GM18868 (cell line): Measurements from ENCODE around the gene ARHGEF28.

Source experiments
- ATAC-seq: cut with Tn5 transposase; IDR thresholded peaks from one replicate; pipeline ENCODE4 v1.9.1; 2021; ENCODE audit warnings: mild to moderate bottlenecking, moderate library complexity; ENCODE audit not compliant: unreplicated experiment

ARHGEF28 gene

GRCh38 chr5:73735032-73735734, 109.2 kb downstream of the ARHGEF28 start:
- ATAC-seq, result no peak

- ATAC-seq, result no peak
These were observed 113.7 kb downstream of the ARHGEF28 start for GRCh38 chr5:73739650-73740049.

DNA sequence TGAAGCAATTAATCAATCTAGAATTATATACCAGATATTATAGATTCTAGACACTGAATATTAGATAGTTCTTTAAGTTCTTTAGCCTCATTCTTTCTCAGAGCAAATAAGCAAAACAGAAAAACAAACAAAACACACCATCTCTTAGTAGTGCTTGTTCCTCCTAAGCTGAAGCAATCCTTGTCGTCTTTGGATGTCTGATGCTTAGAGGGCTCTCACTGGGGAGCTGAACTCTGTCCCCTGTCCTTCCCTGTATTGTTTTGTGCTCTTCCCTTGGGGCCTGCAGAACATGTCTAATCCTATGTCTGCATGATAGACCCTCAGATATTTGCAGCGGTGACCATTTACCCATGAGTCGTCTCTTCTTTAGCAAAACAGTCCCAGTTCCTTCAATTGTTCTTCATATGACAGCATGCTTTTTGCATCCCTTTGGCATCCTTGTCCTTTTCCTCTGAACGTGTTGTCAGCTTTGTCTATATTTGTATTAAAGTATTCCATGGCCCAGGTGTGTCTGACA, 114.3 kb downstream of the ARHGEF28 start:
- ATAC-seq, result no peak

DNA sequence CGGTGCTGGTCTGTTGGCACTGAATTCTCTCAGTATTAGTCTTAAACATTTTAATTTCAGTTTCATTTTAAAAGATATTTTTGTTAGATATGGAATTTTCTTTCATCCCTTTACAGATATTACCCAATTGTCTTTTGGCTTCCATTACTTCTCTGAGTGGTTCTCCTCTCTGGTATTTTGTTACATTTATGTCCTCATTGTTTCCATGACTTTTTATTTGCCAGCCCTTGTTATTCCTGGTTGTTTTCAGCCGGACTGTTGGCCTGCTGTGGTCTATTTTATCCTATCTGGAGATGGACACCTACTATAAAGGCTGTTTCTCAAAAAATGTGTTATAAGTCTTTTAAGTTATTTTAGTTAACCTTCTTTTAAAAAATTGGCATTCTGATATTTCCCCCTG, 117.2 kb downstream of the ARHGEF28 start:
- ATAC-seq, result no peak

GRCh38 chr5:73745836-73746235, 119.8 kb downstream of the ARHGEF28 start:
- no peak for ATAC-seq

DNA sequence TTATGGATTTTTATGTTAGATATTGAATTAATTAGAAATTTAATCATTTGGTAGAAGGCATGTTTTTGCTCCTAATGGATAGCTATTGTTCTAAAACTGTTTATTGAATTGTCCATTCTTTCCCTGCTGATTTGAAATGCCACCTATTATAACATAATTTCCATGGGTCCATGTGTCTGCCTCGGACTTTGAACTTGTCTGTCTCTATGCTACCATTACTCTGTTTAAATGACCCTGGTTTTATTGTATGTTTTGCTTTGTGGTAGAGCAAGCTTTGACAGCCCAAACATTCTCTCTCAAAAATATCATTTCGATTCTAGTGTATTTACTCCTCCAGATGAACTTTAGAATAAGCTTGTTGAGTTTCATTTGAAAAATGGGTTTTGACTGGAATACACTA, 120.6 kb downstream of the ARHGEF28 start:
- no peak for ATAC-seq

GRCh38 chr5:73747696-73748380, 121.8 kb downstream of the ARHGEF28 start:
- ATAC-seq, result no peak

DNA sequence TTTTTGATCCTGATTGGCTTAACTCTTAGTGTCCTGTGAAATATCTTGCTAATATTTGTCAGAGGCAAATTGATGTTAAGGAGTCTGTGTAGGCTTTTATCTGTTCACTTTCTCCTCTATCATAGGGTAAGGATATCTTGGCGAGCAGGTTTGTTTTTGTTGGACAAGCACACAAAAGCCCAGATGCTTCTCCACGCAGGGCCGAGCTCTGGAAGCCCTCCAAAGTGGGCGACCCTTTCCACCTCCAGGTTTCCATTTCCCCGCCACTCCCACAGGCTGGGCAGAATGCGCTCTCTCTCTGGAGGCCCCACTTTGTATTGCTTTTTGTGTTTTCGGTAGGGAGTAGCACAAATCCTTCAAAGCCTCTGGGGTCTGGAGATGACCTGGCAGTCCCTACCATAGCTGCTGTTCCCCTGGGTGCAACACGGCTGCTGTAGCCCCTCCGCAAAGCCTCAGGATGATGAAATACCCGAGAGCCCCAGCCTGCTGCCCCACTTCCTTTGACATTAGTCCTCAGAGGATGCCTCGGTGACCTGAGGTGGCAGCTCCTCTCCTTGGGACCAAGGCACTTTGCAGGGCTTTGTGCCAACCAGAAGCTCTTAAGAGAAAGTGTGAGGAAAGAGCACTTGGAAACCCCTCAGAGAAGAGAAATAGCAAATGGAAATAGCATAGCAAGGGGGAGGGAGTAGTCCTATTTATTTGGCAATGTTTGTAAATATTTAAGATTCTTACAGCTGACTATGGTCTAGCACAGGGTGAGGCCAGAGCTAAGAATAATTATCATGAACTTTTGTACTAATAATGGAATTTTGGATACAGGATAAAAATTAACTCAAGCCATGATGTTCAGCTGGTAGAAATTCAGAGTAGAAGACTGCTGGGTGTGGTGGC, 122.8 kb downstream of the ARHGEF28 start:
- no peak for ATAC-seq

- ATAC-seq, result no peak
These were observed 123.7 kb downstream of the ARHGEF28 start for GRCh38 chr5:73749485-73750270.

DNA sequence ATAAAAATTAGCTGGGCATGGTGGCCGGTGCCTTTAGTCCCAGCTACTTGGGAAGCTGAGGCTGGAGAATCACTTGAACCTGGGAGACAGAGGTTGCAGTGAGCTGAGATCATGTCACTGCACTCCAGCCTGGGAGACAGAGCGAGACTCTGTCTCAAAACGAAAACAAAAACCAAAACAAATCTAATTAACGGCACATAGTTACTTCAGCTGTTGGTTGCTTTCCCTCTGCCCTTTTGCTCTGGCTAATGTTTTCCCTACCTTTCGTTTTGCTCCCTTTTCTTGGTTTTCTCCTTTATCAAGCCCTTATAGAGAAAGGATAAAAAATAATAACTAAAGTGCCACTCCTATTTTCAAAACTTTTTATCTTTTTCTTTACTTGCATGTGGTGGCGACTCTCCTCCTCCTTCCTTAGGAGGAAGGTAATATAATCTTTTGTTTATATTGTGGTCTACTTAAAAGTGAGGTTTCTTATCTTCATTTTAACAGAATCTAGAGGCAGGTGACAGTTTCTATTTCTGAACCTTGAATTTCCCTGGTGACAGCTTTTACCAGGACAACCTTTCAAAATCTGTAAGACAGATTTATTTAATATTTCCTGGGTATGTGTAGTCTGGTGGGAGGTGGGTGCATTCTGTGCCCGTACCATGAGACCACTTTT, 125.4 kb downstream of the ARHGEF28 start:
- no peak for ATAC-seq

- ATAC-seq, result no peak
These were observed 128.3 kb downstream of the ARHGEF28 start for GRCh38 chr5:73754254-73754653.

GRCh38 chr5:73757416-73757815, 131.4 kb downstream of the ARHGEF28 start:
- no peak for ATAC-seq

DNA sequence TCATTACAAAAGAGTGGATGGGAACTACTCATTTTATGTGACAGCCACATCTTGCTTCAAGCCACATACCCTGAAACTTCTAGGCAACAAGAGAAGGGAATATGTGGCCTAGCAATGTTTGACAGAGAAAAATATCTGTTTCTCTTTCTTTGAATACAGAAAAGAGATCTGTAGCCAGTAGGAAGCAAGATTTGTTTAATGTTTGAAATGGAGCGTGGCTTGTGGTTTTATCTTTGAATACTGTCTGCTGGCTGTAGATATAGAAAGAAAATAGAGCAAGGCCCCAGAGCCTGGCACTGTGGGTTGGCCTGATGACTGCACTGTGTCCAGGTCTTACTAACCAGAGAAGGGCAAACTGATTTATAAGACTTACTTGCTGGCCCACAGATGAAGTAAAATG, 133.8 kb downstream of the ARHGEF28 start:
- no peak for ATAC-seq

DNA sequence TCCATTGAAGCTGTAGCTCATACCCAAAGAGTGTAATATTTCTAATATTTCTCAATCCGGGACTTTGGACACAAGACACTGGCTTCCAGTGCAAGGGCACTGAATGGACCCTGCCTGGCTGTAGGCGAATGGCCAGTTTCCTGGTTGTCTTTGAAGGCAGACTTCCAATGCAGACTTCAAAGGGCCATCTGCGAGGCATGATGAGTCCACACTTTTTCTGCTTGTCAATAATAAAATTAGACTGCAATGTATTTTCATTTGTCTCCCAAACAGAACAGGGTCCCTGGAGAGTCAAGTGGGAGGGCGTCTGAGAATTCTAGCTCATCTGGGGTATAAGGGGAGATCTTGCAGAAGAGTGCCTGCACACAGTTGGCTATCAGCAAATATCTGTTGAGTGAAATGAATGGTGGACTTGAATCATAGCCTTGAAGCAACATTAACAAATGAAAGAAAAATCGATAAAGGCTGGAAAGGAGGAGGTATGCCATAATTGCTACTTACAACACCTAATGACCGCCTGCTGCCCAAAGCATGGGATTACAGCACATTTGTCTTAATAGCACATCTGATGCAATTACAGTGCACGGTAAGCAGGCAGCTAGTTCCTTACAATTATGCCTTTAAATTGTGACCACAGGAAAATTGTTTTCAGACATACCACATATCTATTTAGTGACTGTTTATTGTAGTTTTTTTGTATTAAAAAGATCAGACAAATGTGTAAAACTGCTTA, 137.5 kb downstream of the ARHGEF28 start:
- no peak for ATAC-seq

DNA sequence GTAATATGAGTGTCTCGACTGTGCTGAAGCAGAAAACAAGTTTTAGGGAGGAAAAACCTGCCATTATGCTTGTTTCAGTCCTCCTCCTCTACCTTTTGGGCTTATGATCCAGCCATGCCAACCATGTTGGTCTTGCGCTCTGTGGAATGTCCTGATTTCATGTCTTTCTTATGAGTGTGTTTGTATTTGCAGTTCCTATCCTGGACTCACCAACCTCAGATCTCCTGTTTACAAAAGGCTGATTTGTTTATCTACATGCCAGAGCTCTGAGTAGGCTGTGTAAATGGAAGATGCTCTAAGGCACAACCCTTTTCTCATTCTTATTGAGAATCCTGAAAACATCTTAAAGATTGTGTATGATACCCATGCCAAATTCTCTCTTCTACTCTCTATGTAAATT, 138.6 kb downstream of the ARHGEF28 start:
- no peak for ATAC-seq

- ATAC-seq, result no peak
These were observed 139.0 kb downstream of the ARHGEF28 start for GRCh38 chr5:73764996-73765395.

DNA sequence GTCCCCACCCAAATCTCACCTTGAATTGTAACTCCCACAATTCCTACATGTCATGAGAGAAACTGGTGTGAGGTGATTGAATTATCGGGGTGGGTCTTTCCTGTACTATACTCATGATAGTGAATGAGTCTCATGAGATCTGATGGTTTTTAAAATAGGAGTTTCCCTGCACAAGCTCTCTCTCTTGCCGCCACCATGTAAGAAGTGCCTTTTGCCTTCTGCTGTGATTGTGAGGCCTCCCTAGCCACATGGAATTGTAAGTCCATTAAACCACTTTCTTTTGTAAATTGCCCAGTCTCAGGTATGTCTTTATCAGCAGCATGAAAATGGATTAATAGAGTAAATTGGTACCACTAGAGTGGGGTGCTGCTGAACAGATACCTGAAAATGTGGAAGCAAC, 140.9 kb downstream of the ARHGEF28 start:
- no peak for ATAC-seq

DNA sequence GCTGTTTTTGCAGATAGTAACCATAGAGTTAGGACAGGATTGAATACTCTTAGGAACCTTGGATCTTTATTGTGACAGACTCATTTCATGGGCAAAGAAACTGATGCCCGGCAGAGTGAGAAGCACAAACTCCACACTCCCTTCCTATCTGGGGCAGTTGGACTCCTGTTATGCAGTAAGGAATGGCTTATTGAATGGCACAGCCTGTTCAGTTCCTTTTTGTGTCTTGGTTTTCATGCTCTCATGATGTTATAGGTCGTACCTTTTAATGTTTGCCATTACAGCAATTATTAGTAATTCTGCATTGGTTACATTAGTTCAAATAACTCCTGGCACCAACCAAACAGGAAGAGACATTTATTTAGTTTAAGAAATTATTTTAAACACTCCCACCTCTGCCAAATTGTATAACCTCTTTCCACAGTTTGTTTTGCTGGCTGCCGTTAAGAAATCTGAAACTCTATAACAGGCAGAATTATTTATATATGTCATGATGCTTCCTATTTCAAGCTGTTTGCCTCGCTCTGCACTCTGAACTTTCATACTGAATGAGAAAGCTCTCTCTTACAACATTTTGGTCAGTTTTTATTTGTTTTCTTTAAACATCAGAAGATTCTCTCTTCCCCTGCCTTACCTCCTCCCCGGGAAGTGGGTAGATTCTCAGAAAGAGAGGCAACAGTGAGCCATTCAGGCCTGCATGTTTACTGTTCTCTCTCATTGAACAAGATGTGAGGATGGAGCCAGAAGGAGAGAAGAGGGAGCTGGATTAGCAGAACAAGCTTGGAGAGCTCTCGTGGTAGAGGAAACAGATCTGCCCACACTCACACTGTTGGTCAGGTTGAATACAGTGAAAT, 144.4 kb downstream of the ARHGEF28 start:
- ATAC-seq, result no peak

GRCh38 chr5:73774924-73775323, 148.9 kb downstream of the ARHGEF28 start:
- ATAC-seq, result no peak
